GM12874 (cell line): ENCODE data around the gene HRH2.

Experiments
- CTCF ChIP-seq: IDR thresholded peaks from 2 replicates; pipeline ENCODE4 v1.5.1; 2011; ENCODE audit warnings: low read depth, mild to moderate bottlenecking, control low read depth, low read length, moderate library complexity; ENCODE audit not compliant: insufficient read depth

The HRH2 gene

GRCh38 chr5:175747539-175748060 lies 89.7 kb downstream of the HRH2 start:
- no peak for TF ChIP-seq CTCF

- no peak for TF ChIP-seq CTCF
Measured at GRCh38 chr5:175748650-175749049, 90.8 kb downstream of the HRH2 start.

- TF ChIP-seq CTCF: no peak
Measured at GRCh38 chr5:175749591-175749990, 91.7 kb downstream of the HRH2 start.

- TF ChIP-seq CTCF: no peak
Measured at GRCh38 chr5:175750511-175750931, 92.7 kb downstream of the HRH2 start.

GRCh38 chr5:175751369-175751768 lies 93.5 kb downstream of the HRH2 start:
- TF ChIP-seq CTCF: no peak

GRCh38 chr5:175752826-175753535 lies 95.1 kb downstream of the HRH2 start:
- no peak for TF ChIP-seq CTCF

GRCh38 chr5:175753536-175754402 lies 95.9 kb downstream of the HRH2 start:
- TF ChIP-seq CTCF: no peak
